DMS153 treated with DMSO at 0.1 percent for 48 hours (cell line): ENCODE results near the gene KCTD13.
"Not testable (repeated sequence)": the region's sequence is repeated elsewhere in the genome, so short reads cannot be mapped to it uniquely, and the experiment has no call there.

Experiments
- DNase-seq: peaks from one replicate; lab custom pipeline; 2025; ENCODE audit not compliant: unreplicated experiment; lab: John Stamatoyannopoulos, UW

The KCTD13 gene, protein sequence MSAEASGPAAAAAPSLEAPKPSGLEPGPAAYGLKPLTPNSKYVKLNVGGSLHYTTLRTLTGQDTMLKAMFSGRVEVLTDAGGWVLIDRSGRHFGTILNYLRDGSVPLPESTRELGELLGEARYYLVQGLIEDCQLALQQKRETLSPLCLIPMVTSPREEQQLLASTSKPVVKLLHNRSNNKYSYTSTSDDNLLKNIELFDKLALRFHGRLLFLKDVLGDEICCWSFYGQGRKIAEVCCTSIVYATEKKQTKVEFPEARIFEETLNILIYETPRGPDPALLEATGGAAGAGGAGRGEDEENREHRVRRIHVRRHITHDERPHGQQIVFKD

DNA sequence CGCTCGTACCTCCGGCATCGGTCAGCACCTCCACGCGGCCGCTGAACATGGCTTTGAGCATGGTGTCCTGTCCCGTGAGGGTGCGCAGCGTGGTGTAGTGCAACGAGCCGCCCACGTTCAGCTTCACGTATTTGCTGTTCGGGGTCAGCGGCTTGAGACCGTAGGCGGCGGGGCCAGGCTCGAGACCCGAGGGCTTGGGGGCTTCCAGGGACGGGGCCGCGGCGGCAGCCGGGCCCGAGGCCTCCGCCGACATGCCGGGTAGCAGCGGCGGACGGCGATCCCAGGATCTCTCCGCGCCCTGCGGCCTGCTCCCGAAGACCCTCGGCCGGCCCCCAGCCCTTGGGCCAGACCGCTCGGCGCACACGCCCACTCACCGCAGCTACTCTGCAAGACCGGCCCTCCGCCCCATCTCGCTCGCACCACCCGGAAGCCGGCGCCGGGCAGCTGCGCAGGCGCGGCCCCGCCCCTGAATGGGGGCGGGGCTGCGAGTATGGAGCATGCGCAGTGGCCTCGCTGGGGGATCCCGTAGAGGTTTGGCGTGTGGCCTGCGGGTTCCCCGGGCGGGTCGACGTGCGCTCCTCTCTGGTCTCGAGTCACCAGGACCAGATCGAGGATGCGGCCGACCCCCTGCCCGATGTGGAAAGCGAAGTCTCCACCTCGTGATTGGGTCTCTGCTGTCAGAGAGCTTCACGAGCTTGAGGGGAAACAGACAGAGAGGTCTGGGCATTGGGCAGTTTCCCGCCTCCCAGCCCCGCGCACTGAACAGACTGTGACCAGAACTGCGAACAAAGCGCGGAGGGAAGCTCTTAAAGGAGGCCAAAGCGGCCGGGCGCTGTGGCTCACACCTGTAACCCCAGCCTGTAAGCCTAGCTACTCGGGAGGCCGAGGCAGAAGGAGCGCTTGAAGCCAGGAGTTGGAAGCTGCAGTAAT is at the start of gene KCTD13:
KCTD13 (minus strand) TSS at position 446 of the 930 bp plus-strand sequence; CDS start at position 253, 193 bp downstream.
- DNase-seq = peak; percentile 67

DNA sequence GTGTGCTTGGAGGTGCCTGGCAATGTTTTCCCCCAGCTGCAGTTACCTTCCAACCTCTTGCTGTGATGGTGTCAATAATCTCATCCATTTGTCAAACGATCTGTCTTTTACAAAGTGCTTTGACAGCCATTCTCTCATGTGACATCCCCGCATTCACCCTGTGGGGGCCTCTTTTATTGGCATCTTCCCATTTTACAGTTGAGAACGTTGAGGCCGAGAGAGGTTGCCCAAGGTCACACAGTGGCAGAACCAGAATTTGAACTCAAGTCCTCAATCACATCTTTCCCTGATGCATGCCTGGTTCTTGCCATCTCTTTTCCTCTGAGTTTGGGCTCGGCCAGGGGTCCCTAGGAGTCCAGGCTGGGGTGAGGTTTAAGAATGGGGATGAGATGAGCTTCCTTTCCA is 49.1 kb upstream of the KCTD13 start:
- DNase-seq = no peak

DNA sequence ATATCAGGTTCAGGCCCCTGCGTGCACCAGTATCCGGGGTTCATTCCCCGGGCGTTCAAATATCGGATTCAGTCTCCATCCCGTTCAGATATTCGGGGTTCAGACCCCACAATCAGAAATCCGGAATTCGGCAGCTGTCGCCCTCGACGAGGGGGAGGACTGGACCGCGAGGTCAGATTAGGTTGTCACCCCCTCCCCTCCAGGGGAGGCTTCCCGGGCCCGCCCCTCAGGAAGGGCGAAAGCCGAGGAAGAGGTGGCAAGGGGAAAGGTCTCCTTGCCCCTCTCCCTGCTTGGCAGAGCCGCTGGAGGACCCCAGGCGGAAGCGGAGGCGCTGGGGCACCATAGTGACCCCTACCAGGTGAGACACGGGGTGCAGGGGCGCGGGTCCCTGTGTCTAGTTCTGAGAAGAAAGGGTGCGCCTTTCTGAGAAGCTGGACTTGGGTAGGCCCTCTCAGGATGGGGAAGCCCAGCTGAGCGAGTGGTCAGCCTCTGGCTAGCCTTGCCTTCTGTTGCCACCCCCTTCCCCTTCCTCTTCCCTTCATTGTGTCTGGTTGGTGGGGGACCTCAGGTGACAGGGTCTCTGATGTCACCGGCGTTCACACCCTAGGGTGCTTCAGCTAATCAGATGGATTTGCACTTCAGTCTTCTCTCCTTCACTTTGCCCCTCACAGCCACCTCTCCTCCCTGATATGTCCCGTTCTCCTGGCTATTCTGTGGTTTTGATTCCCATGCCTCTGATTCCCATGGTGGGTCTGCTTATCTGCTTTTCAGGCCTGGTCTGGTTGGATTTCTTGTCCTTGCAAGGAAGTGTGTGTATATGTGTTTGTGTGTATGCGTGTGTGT is 48.5 kb upstream of the KCTD13 start:
- DNase-seq = no peak

DNA sequence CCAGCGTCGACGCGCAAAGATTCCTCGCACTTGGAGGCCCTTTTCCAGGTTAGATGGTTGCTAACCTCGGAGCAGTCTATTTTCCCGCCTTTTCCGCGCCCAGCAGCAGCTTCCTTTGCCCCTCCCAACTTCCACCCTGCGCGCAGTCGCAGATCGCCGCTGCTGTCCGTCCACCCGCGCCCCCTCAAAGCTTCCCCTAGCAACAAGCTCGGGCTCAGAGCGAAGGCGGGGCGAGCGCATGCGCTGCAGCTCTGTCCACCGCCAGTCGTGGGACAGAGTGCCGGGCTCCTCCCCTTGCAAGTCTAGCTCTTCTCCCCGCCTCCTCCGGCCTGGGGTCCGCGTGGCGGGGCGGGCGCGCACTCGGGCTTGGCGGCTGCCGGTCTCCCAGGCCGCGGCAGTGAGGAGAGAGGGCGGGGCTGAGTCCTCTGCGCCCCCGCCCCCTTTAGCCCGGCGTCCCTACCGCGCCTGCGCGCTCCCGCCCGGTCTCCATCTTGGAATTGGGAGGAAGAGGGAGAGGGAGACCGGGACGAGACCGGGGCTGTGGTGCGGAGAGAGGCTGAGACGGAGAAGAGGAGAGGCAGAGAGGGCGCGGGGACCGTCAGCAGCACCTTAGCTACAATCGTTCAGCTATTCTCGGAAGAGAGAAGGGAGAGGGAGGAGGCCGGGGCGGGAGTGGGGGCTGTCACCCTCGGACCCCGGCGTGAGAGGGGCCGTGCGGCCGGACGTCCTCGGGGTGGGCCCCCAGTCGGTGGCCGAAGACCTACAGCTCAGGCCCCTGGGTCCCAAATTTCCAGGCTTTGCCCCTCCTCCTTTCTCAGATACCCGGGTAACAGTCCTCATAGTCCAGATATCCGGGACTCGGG is 47.6 kb upstream of the KCTD13 start, which contains the start of gene TAOK2:
TAOK2 (plus strand) TSS at position 485 of the 863 bp plus-strand sequence. CDS start 3,905 bp downstream, outside the sequence.
- peak; percentile 99 for DNase-seq

DNA sequence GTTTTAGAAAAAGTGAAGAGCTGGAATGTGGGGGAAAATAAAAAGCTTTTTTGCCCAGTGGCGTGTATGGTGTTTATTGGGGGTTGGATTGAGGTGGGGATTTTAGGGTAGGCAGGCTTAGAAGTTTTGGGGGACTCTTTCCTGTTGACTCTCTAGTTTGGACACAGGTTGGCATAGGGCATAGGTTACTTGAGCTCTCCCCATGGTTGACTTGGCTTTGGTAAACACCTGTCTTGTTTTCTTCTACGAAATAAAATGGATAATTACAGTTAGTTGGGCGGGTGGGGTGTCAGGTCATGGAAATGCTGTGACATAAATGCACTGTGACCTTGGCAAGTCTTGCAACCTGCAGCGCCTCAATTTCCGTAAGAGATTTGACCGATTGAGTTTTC is 47.0 kb upstream of the KCTD13 start:
- no peak for DNase-seq

DNA sequence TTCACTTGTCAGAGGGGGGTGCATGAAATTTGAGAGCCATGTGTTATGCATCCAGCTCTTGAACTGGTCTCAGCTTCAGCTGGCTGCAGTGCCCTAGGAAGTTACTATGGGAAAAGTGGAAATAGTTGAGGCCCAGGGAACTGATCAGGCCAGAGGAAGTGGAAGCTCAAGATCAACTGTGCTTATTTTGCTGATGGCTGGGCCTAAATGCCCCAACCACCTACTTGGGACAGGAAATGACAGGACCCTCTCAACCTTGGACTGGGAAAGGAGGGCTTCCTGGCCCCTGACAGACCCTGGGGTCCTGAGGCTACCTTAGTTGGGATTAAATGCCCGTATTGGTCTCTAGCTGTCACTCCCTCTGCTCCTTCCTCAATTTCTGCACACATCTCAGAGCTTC is 46.5 kb upstream of the KCTD13 start:
- DNase-seq = no peak

DNA sequence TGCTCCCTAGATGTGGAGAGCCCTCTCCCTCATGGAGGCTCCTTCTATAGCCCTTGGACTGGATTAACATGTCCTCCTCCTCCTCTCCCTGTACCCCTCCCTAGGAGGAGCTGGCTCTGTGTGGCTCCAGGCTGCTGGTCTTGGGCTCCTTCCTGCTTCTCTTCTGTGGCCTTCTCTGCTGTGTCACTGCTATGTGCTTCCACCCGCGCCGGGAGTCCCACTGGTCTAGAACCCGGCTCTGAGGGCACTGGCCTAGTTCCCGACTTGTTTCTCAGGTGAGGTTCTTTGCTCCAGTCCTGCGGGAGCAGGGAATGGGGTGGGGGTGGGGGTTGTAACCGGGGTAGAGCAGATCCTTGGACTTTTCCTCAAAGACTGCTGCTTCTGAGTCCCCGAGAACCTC is 45.3 kb upstream of the KCTD13 start:
- DNase-seq = no peak

DNA sequence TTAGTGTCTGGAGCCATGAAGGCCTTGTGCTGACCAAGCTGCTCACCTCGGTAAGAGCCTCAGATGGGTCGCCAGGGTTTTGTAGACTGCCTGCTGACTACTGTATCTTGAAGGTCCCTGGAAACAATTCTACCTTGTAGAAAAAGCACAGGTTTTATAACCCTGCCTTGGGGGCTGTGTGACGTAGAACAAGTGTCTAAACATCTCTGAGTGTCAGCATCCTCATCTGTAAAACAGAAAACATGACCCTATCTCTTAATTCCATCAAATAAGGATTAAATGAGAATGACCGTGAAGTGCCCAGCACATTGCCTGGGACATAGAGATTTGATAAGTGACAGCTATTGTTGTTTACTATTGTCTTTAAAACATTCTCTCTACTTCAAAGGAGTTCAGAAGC is 42.2 kb upstream of the KCTD13 start:
- no peak for DNase-seq

DNA sequence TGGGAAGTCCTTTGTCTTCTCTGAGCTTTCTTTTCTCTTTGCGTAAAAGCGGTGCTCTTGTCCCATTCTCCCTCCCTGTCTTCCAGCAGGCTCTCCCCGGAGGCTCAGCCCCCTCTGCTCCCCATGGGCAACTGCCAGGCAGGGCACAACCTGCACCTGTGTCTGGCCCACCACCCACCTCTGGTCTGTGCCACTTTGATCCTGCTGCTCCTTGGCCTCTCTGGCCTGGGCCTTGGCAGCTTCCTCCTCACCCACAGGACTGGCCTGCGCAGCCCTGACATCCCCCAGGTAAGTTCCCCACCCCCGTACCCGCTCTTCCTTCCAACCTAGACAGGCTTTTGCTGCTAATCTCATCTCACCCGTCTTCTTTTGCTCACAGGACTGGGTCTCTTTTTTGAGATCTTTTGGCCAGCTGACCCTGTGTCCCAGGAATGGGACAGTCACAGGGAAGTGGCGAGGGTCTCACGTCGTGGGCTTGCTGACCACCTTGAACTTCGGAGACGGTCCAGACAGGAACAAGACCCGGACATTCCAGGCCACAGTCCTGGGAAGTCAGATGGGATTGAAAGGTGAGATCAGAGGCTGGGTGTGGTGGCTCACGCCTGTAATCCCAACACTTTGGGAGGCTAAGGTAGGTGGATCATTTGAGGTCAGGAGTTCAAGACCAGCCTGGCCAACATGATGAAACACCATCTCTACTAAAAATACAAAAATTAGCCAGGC is 37.2 kb upstream of the KCTD13 start:
- no peak for DNase-seq

DNA sequence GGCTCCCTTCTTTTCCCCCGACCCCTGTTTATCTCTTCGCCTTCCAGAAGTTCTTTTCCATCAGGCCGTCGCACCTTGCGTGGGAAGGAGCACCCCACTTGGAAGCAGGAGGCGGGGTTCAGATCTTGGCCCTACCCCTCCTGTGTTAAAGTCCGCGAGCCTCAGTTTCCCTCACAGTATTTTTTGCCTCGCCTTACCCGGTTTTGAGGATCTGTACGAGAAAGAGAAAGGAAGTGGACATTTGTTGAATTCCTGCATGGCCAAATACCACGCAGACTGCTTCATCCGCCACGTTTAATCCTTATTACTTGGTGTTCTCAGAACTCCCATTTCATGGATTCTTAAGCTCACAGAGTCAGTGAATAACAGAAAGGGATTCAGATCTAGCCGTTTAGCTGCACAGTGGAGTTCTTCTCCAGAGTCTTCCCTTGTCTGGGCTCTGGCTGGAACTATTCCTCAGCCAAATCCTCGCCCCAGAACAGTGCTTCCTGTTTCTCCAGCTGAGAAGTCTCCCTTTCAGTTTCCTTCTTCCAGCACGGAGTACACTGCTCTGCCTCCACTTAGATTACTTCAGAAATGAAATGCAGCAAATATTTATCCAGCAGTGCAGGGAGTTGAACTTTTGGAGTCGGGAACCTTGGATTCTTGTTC is 36.4 kb upstream of the KCTD13 start:
- DNase-seq = no peak

DNA sequence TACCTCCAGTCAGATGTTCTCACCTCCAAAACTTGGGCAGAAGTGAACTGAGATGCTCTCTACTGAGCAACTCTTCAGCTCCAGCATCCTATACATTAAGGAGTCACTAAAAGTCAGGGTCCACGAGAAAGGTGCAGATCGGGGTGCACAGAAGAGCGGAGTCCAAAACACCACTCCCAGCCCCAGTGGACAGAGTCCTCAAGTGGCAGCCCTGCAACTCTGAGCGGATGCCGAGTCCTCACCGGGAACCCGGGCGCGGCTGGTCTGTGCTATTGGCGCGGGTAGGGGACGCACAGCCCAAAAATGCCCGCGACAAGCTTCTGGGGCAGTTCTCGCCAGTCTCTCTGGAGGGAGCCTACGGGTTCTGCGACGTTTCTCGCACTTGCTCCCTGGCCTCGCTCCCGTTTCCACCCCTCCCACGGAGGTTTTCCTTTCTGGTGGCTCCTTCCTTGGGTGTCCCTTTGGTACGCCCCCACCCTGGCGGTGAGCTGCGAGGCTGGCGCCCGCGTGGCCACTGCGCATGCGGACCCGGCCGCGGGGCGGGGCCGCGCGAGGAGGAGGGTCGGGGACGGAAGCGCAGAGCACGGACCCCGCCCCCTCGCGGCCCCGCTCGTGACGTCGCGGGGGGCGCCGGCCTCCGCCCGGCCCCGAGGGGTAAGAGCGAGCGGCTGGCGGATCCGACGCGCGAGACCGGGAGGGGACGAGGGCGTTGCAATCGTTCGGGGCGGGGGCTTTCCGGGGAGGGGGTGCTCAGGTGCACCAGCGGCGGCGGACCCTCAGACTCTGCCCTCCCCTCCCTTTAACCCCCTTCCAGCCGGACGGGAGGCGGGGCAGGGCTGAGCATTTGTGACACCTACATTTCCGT is 35.7 kb upstream of the KCTD13 start, which contains the start of gene TMEM219:
TMEM219 (plus strand) TSS at position 601 of the 865 bp plus-strand sequence. CDS start 1,065 bp downstream, outside the sequence.
- peak; percentile 70 for DNase-seq

DNA sequence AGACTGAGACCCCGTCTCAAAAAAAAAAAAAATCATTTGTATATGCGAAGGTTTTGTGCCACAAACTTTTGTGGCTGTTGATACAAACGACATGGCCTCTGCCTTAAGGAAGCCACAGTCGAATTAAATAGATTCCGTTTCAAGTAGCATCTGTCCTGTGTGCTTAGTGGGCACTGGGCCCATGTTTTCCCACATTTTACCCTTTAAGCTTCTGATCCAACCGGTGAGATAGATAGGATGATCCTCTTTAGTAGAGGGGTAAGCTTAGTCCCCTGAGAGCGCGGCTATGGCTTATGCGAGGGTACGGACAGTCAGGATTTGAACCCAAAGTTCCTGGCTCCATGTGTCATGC is 35.1 kb upstream of the KCTD13 start:
- no peak for DNase-seq

DNA sequence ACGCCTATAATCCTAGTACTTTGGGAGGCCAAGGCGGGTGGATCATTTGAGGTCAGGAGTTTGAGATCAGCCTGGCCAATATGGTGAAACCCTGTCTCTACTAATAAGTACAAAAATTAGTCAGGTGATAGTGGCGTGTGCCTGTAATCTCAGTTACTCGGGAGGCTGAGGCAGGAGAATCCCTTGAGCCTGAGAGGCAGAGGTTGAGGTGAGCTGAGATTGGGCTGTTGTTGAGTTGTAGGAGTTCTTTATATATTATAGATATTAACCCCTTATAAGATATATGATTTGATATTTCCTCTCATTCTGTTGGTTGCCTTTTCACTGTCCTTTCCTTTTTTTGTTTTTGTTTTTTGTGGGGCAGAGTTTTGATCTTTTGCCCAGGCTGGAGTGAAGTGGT is 33.8 kb upstream of the KCTD13 start:
- not testable (repeated sequence) for DNase-seq

DNA sequence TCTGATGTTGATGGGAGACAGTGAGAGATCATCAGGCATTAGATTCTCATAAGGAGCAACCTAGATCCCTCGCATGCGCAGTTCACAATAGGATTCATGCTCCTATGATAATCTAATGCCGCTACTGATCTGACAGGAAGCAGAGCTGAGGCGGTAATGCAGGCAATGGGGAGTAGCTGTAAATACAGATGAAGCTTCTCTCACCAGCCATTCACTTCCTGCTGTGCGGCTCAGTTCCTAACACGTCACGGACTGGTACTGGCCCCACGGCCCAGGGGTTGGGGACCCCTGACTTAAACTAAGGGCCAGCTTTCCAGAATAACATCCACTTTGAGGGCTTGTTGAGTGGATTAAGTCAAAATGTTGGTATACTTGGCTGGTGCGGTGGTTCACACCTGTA is 33.3 kb upstream of the KCTD13 start:
- DNase-seq = no peak

DNA sequence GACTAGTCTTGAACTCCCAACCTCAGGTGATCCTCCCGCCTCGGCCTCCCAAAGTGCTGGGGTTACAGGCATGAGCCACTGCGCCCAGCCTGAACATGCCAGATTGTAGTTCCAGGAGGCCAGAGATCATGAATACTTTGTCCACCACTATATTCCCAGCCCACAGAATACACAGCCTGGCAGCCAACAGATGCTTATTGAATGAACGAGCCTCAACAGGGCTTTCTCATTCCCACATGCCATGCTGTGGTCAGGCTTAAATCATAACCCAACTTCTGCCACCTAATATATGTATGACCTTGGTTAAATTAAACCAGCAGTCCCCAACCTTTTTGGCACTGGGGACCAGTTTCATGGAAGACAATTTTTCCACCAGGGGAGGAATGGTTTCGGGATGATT is 32.7 kb upstream of the KCTD13 start:
- no peak for DNase-seq

DNA sequence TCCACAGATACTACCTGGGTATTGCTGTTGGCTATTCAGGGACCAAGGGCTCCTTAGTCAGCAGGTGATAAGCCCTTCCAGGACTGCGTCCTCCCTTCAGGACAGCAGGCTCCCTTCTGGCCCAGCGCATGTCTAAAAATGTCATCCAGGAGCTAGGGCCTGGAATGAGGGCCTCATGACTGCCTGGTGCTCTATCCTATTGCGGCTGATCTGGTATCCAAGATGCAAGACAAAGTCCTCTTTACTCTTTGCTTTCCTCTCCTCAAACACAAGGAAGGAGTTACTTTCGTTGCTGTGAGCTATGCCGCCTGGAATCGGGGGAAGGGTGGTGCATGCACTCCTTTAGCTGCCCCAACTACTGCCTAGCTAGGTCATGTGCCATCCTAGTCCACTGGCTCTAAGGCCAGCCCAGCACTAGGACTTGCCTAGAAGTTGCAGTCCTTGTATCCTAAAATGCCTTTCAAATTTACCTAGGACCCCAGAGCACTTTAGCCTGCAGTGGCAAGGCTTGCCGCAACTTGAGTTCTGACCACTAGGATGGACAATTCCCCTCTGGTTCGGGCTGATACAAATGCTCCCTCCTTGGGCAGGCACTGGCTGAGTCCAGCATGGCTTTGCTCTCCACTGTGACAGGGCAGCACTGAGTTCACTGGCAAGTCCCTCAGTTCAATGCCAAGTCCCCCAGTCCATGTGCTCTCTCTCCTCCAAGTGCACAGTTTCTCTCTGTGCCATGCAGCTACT is 25.8 kb upstream of the KCTD13 start:
- no peak for DNase-seq

DNA sequence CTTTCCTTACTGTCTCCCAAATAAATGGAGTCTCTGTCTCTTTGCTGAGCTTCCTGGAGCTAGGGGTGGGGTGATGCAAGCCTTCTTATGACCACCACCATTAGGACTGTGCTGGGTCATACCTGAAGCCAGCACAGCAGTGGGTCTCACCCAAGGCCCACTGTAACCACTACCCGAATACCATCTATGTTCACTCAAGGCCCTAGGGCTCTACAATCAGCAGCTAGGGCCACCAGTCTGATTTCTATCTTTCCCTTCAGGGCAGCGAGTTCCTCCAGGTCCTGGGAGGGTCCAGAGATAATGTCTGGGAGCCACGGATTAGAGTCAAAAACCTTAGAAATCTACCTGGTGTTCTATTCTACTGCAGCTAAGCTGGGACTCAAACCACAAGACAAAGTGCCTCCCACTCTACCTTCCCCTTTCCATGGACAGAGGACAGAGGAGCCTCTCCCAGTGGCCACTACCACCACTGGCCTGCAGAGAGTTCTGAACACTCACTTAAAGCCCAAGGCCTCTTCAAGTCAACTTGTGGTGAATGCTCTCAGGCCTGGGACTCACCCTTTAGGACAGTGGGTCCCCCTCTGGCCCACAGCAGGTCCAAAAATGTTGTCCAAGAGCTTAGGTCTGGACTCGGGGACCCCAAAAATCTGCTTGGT is 24.9 kb upstream of the KCTD13 start:
- DNase-seq = no peak
